ENCODE measurements around the gene STK33. TPM values are rescaled to one million over a fixed set of nuclear protein-coding genes. Genes with fewer than 3 reads are reported as not detected.
A peak's percentile ranks its signal among the peaks of the same experiment; 100 is the strongest.

STK33 gene
- total RNA-seq, 3 donors from 2014 or later: 0.90 to 15.1 (median 3.4) TPM

GRCh38 chr11:8577791-8578581 is 16.0 kb downstream of the STK33 start:
- no peaks in the 10 kb centered on the region for H3K36me3 ChIP-seq (ENCODE audit: low read depth)
- no peak overlapping the region for H3K4me3 ChIP-seq
- H3K9me3 ChIP-seq: no peaks in the 10 kb centered on the region
- intact Hi-C loops (cut with DNase I, micrococcal nuclease): no loop called here
- ATAC-seq (no peak), DNase-seq (no peak)
- no peaks in the 10 kb centered on the region for H3K4me1 ChIP-seq (ENCODE audit: low read depth)
- TF ChIP-seq CTCF (IDR thresholded peaks at IDR 0.05): no peak

- intact Hi-C loops (cut with DNase I, micrococcal nuclease): no loop called here
- TF ChIP-seq CTCF (IDR thresholded peaks at IDR 0.05): no peak
- DNase-seq: no peak
- Histone ChIP-seq H3K9me3 (no peaks in the 10 kb centered on the region), H3K36me3 (ENCODE audit: low read depth) (no peaks in the 10 kb centered on the region), H3K4me1 (ENCODE audit: low read depth) (no peaks in the 10 kb centered on the region), H3K4me3 (no peak overlapping the region)
- no peak for ATAC-seq
These were observed 19.2 kb downstream of the STK33 start for GRCh38 chr11:8574798-8575197.

- DNase-seq: no peak
- H3K36me3 ChIP-seq (ENCODE audit: low read depth): no peaks in the 10 kb centered on the region
- H3K4me3 ChIP-seq: no peak overlapping the region
- no peak for TF ChIP-seq CTCF (IDR thresholded peaks at IDR 0.05)
- no peaks in the 10 kb centered on the region for H3K9me3 ChIP-seq
- no peaks in the 10 kb centered on the region for H3K4me1 ChIP-seq (ENCODE audit: low read depth)
- intact Hi-C loops (cut with DNase I, micrococcal nuclease): no loop called here
- no peak for ATAC-seq
These were observed 20.3 kb downstream of the STK33 start for GRCh38 chr11:8573777-8574176.

GRCh38 chr11:8567602-8568198 is 26.3 kb downstream of the STK33 start:
- H3K4me3 ChIP-seq: no peak overlapping the region
- H3K9me3 ChIP-seq: no peaks in the 10 kb centered on the region
- DNase-seq: no peak
- intact Hi-C loops (cut with DNase I, micrococcal nuclease): loop anchor here (5.0 to 10.0 kb wide), 2 partner anchors 233 to 340 kb away; no protein-coding TSS in a partner anchor
- peaks cover 4% of the 10 kb centered on the region for H3K4me1 ChIP-seq (ENCODE audit: low read depth)
- ATAC-seq: no peak
- no peak for TF ChIP-seq CTCF (IDR thresholded peaks at IDR 0.05)
- no peaks in the 10 kb centered on the region for H3K36me3 ChIP-seq (ENCODE audit: low read depth)

GRCh38 chr11:8566613-8567210 is 27.3 kb downstream of the STK33 start:
- DNase-seq (peak in 1 of 3 donors; percentile 12), ATAC-seq (peak; percentile 65)
- TF ChIP-seq CTCF (IDR thresholded peaks at IDR 0.05): peak; percentile 14
- Histone ChIP-seq H3K4me1 (ENCODE audit: low read depth) (peaks cover 4% of the 10 kb centered on the region), H3K36me3 (ENCODE audit: low read depth) (no peaks in the 10 kb centered on the region), H3K9me3 (no peaks in the 10 kb centered on the region), H3K4me3 (no peak overlapping the region)
- intact Hi-C loops (cut with DNase I, micrococcal nuclease): loop anchor here (5.0 to 10.0 kb wide), 2 partner anchors 232 to 339 kb away; no protein-coding TSS in a partner anchor
